Subcutaneous adipose tissue (tissue), 4 donors: ENCODE data around the gene TCF20. TPM values are rescaled to one million over a fixed set of nuclear protein-coding genes. Genes with fewer than 3 reads are reported as not detected.

Source experiments
- total RNA-seq, 4 donors: library from RNA; depleted of rRNA; stranded (reverse); fragments of >200 nt; gene quantifications; one replicate each; pipeline ENCODE4 v1.1.0, GENCODE V29; 2016
- TF ChIP-seq, protein P1 (sequence below): fragments of 450-650 bp; IDR thresholded peaks from one replicate; pipeline ENCODE4 v1.5.1; 2016; ENCODE audit warnings: low read depth, mild to moderate bottlenecking, control low read depth, antibody characterized with exemption, moderate library complexity

Gene TCF20
- total RNA-seq, 4 donors from 2014 or later, result 17.8 to 25.6 (median 22.4) TPM

DNA sequence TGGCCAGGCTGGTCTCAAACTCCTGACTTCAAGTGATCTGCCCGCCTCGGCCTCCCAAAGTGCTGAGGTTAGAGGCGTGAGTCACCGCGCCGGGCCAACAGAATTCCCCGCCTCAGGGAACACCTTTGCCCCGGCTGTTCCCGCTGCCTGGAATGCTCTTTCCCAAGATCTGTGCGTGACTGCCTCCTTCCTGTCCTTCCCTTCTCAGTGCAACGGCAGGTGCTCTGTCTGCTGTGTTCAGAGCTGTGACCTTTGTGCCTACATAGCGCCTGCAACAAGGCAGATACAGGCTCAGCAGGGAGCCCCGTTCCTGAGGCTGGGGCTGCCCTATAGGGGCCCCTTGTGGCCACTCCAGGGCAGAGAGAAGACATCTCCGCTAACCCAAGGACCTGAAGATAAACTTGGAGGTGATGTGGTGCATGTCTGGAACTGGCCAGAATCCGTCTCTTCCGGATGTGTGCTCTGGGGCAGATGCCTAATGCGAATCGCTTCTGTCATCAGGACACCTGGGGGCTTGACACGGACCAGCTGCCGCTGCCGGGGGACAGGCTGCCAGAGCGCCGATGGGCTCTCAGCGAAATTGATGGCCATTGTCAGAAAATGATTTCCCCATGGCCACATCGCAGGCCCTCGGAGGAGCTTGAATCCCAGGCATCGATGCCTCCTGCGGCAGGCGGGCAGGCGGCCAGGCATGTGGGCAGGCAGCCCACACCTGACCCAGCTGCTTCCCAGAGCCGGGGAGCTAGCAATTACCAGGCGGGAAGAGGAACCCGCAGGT is 43.5 kb upstream of the TCF20 start:
- TF ChIP-seq, protein P1, sequence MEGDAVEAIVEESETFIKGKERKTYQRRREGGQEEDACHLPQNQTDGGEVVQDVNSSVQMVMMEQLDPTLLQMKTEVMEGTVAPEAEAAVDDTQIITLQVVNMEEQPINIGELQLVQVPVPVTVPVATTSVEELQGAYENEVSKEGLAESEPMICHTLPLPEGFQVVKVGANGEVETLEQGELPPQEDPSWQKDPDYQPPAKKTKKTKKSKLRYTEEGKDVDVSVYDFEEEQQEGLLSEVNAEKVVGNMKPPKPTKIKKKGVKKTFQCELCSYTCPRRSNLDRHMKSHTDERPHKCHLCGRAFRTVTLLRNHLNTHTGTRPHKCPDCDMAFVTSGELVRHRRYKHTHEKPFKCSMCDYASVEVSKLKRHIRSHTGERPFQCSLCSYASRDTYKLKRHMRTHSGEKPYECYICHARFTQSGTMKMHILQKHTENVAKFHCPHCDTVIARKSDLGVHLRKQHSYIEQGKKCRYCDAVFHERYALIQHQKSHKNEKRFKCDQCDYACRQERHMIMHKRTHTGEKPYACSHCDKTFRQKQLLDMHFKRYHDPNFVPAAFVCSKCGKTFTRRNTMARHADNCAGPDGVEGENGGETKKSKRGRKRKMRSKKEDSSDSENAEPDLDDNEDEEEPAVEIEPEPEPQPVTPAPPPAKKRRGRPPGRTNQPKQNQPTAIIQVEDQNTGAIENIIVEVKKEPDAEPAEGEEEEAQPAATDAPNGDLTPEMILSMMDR, result no peak

DNA sequence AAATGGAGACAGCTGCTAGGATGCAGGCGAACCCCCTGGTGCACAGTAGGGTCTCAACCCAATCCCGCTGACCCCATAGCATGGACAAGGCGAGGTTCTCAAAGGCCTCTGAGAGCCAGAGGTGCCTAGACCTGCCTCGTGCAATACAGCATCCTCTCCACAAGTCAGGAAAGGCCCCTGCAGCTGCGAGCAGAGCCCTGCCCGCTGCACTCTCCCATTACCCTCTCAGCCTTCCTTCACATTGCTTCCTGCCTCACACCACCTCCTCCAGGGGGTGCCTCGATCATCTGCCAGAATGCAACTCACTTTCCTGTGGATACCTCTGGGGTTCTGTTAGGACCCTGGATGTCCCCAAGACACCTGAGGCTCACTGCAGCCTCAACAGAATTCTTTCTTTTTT is 42.8 kb upstream of the TCF20 start:
- TF ChIP-seq, protein P1, result no peak

DNA sequence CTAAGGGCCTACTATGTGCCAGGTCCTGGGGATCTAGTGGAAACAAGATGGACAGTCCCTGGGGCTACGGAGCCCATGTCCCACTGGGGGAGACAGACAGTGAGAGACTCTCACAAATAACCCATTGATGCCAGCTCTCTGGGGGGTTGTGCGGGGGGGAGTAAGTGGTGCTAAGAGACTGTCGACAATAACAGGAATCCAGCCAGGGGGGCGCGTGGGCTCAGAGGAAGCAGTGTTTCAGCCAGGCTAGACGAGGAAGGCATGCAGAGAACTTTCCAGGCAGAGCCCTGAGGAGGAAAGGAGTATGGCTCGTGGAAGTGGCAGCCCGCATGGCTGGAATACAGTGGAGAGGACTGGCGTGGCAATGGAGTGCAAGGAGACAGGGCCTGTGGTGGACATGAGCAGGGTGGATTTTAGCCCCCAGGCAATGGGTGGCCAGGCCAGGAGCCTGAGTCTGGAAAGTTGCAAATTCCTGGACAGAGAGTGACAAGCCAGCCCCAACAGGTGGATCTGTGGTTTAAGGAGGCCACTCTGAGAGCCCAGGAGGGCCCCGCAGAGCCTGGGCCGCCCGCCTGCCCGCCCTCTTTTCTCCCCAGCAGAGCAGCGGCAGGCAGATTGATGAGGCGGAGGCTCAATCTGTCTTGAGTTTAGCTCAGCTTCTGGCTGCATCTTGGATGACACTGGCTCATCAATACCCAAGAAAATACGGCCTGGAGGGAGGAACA is 40.0 kb upstream of the TCF20 start:
- TF ChIP-seq, protein P1, result no peak

DNA sequence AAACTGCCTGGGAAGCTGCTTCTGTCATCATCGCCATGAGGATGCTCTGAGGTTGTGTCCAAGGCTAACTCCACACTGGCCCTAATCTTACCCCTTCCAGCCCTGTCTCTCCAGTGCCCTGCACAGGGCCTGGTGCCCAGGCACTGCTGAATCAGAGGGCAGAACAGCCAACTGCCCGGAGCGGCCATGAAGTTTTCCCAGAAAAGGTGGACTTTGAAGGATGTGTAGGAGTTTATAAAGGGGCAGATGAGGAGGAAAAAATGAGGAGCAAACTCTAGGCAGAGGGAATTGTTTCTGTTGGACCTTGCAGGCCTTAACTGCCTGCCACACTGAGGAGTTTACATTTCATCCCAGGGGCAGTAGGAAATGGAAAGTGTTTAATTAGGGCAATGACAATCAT is 39.4 kb upstream of the TCF20 start:
- TF ChIP-seq, protein P1, result no peak

DNA sequence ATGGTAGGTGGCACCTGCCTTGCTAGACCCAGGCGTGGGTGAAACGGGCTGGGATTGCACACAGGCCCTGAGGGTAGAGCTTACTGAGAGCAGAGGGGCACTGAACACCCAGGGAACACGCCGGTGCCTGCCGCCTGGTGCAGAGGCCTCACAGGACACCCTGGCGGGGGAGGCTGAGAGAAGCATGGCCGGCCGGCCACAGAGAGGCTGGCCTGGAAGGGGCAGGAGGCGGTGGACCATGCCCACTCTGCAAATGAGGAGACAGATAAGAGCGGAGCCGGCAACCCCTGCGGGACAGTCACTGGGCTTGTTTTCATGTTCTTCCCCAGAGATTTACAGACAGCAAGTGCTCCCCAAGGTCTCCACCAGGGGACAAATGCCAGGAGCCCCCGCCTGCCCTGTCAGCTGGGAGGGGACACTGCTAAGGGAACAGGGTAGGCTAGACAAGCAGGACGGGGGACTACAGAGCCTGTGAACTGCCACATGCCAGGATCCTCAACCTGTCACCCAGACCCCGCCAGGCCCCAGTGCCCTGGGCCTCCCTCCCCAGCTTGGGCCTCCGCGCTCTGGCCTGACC is 38.5 kb upstream of the TCF20 start:
- TF ChIP-seq, protein P1, result no peak

DNA sequence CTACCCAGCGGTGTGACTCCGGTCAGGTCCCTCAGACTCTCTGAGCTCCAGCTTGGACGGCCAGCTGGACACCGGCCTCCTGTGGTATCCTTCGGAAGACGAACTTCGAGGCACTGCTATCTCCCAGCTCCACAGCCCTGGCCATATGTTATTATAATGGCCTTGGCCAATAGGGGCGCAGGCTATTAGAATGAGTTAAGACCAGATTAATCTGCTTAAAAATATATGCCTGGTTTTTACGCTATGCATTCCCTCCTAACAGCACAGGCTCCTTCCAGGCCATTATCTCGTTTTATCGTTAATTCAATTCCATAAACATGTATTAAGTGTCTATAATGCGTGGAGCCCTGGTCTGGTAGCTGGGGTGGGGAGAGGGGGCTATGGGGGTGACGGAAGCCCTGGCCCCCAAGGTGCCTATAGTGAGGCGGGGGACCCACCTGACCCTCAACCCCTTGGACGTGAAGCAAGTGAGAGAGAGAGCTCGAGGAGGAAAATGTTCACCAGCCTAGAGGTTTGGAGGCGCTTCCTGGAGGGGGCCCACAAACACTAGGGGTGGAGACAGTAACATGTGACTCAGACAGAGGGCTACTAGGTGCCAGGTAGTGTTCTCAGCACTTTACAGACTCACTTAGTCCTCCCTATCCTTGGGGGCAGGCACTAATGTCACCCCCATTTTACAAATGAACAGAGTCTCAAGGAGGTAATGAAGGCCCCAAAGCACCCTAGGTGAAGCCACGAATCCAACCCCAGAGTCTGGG is 37.5 kb upstream of the TCF20 start:
- TF ChIP-seq, protein P1, result no peak

DNA sequence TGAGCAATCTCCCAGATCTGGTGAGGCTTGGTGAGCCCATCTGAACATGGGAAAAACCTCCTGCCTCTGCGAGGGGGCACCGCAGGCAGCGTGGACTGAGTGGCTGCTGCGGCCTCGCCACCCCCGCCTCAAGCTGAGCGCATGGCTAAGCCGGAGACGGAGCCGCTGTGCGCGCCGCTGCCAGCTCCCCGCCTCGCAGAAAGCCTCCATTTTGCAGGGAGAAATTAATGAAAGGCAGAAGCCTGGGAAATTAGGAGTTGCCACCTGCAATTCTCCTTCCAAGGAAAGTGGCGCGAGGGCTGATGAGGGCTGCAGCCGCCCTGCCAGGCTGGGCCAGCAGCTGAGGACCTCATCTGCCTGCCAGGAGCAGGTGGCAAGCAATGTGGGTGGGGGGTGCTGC is 35.6 kb upstream of the TCF20 start:
- TF ChIP-seq, protein P1, result no peak
